HG02938 (cell line): Measurements from ENCODE around the gene PREX1.
"Not testable (repeated sequence)": the region's sequence is repeated elsewhere in the genome, so short reads cannot be mapped to it uniquely, and the experiment has no call there.

ENCODE experiments used
- ATAC-seq: cut with Tn5 transposase; IDR thresholded peaks from one replicate; pipeline ENCODE4 v1.9.1; 2021; ENCODE audit warnings: mild to moderate bottlenecking, moderate library complexity; ENCODE audit not compliant: unreplicated experiment

The PREX1 gene

GRCh38 chr20:48826883-48827771 is 672 bp downstream of the PREX1 start:
- ATAC-seq = peak; percentile 19

GRCh38 chr20:48826480-48826879 is 1.3 kb downstream of the PREX1 start:
- ATAC-seq = not testable (repeated sequence)

- no peak for ATAC-seq
Observed at GRCh38 chr20:48826069-48826468, 1.7 kb downstream of the PREX1 start.

- ATAC-seq = no peak
Observed at GRCh38 chr20:48825566-48825920, 2.3 kb downstream of the PREX1 start.

GRCh38 chr20:48824830-48825565 is 2.8 kb downstream of the PREX1 start:
- no peak for ATAC-seq

GRCh38 chr20:48823960-48824498 is 3.8 kb downstream of the PREX1 start:
- peak; percentile 33 for ATAC-seq

GRCh38 chr20:48823476-48823875 is 4.3 kb downstream of the PREX1 start:
- ATAC-seq = no peak

- no peak for ATAC-seq
Observed at GRCh38 chr20:48822879-48823385, 4.9 kb downstream of the PREX1 start.

- no peak for ATAC-seq
Observed at GRCh38 chr20:48822178-48822577, 5.6 kb downstream of the PREX1 start.

- no peak for ATAC-seq
Observed at GRCh38 chr20:48821261-48821920, 6.4 kb downstream of the PREX1 start.

GRCh38 chr20:48820649-48820973 is 7.2 kb downstream of the PREX1 start:
- ATAC-seq = no peak

GRCh38 chr20:48819821-48820648 is 7.8 kb downstream of the PREX1 start:
- no peak for ATAC-seq

GRCh38 chr20:48819089-48819488 is 8.7 kb downstream of the PREX1 start:
- ATAC-seq = no peak

- no peak for ATAC-seq
Observed at GRCh38 chr20:48818481-48818987, 9.3 kb downstream of the PREX1 start.

GRCh38 chr20:48818031-48818370 is 9.8 kb downstream of the PREX1 start:
- no peak for ATAC-seq

- no peak for ATAC-seq
Observed at GRCh38 chr20:48817367-48818030, 10.3 kb downstream of the PREX1 start.

- ATAC-seq = no peak
Observed at GRCh38 chr20:48816282-48817205, 11.3 kb downstream of the PREX1 start.

- ATAC-seq = no peak
Observed at GRCh38 chr20:48815537-48815936, 12.3 kb downstream of the PREX1 start.

GRCh38 chr20:48814633-48815032 is 13.2 kb downstream of the PREX1 start:
- no peak for ATAC-seq
